Upper lobe of left lung (tissue), 6 donors: ENCODE data around the gene USP54. TPM values are rescaled to one million over a fixed set of nuclear protein-coding genes. Genes with fewer than 3 reads are reported as not detected.

Experiments
- ATAC-seq, 2 donors: fragments of 200-7000 bp; cut with Tn5 transposase; one replicate each; pipeline ENCODE4 v1.9.1; 2022; ENCODE audit warnings: mild to moderate bottlenecking in 2 of 2, moderate library complexity in 2 of 2; ENCODE audit not compliant: low FRiP score in 2 of 2
- DNase-seq, 2 donors: peaks; one replicate each; pipeline ENCODE4 v3.0.0-alpha.2; 2019 to 2020
- H3K27ac ChIP-seq, 4 donors: fragments of 200-600 bp; sonication (generic); one replicate each; pipeline ENCODE4 v1.5.1; 2016 to 2019
- H3K27me3 ChIP-seq, 4 donors: fragments of 200-600 bp; sonication (generic); one replicate each; pipeline ENCODE4 v1.5.1; 2017 to 2019
- H3K36me3 ChIP-seq, 4 donors: fragments of 200-600 bp; sonication (generic); one replicate each; pipeline ENCODE4 v1.5.1; 2016 to 2019
- H3K4me1 ChIP-seq, 4 donors: fragments of 200-600 bp; sonication (generic); one replicate each; pipeline ENCODE4 v1.5.1; 2018 to 2019
- H3K4me3 ChIP-seq, 4 donors: fragments of 200-600 bp; sonication (generic); one replicate each; pipeline ENCODE4 v1.5.1; 2017 to 2019; ENCODE audit warnings: mild to moderate bottlenecking in 2 of 4, moderate library complexity in 1 of 4
- H3K9me3 ChIP-seq, 4 donors: fragments of 200-600 bp; sonication (generic); one replicate each; pipeline ENCODE4 v1.5.1; 2018 to 2019
- CTCF ChIP-seq, 6 experiments: fragments of 450-650 bp in 4 of 6; fragments of 200-600 bp in 2 of 6; sonication (generic) in 2 of 6; IDR thresholded peaks; one replicate each; pipeline ENCODE4 v1.5.1; 2016 to 2019; ENCODE audit warnings: antibody characterized with exemption in 6 of 6
- EP300 ChIP-seq, 4 donors: sonication (generic); formaldehyde crosslinking; IDR thresholded peaks; one replicate each; pipeline ENCODE4 v1.5.1; 2017; ENCODE audit warnings: antibody characterized with exemption in 4 of 4, control low read depth in 2 of 4
- POLR2A ChIP-seq, 4 donors: fragments of 450-650 bp; IDR thresholded peaks; one replicate each; pipeline ENCODE4 v1.5.1; 2016 to 2017; ENCODE audit warnings: antibody characterized with exemption in 4 of 4, mild to moderate bottlenecking in 2 of 4
- POLR2AphosphoS5 ChIP-seq, 2 donors: sonication (generic); formaldehyde crosslinking; IDR thresholded peaks; one replicate each; pipeline ENCODE4 v1.5.1; 2017; ENCODE audit warnings: antibody characterized with exemption in 2 of 2
- WGBS, 2 donors: methylation state at CpG; one replicate each; pipeline ENCODE4 v1.1.5; 2017 to 2018; 5-methylcytosine and 5-hydroxymethylcytosine counted together
- total RNA-seq, 6 donors: library from RNA; depleted of rRNA in 4 of 6; stranded (reverse); fragments of >200 nt in 4 of 6; gene quantifications; one replicate each; pipeline versions ENCODE4 v1.1.0 to v1.2.1, GENCODE V29; 2016 to 2021
- donor health status: DM: no; HTN: no; CAD: no; lungs with moderate emphysema.
- donor health status: DM: no; HTN: yes; CAD: no; lungs with severe emphysema.

USP54 gene
- total RNA-seq, 6 donors from 2014 or later: 67.9 to 188 (median 120) TPM

GRCh38 chr10:73601486-73601921 is 10.4 kb upstream of the USP54 start:
- Histone ChIP-seq H3K27ac (peak overlapping the region; percentile 9 to 56 (median 54)), H3K9me3 (no peaks in the 10 kb centered on the region), H3K4me1 (peaks cover 0 to 4% (median 0%) of the 10 kb centered on the region in 4 donors), H3K27me3 (no peaks in the 10 kb centered on the region), H3K4me3 (no peak overlapping the region), H3K36me3 (no peaks in the 10 kb centered on the region)
- peak in 1 of 2 donors; percentile 82 for DNase-seq
- WGBS, 2 donors: 50 to 74% methylated on average over 3 of the region's 3 CpGs
- TF ChIP-seq POLR2A (IDR thresholded peaks at IDR 0.05) (peak in 1 of 4 donors; percentile 35), EP300 (IDR thresholded peaks at IDR 0.05) (peak in 1 of 4 donors; percentile 56), CTCF (IDR thresholded peaks at IDR 0.05) (no peak), POLR2AphosphoS5 (IDR thresholded peaks at IDR 0.05) (peak; percentile 22 to 64)
- ATAC-seq: peak; percentile 50 to 92

GRCh38 chr10:73597346-73597745 is 6.2 kb upstream of the USP54 start:
- H3K4me1 ChIP-seq: peaks cover 0 to 9% (median 2%) of the 10 kb centered on the region in 4 donors
- H3K36me3 ChIP-seq: no peaks in the 10 kb centered on the region
- ATAC-seq: no peak
- H3K27me3 ChIP-seq: no peaks in the 10 kb centered on the region
- DNase-seq: no peak
- H3K27ac ChIP-seq: no peak overlapping the region
- H3K9me3 ChIP-seq: no peaks in the 10 kb centered on the region
- TF ChIP-seq POLR2A (IDR thresholded peaks at IDR 0.05) (no peak), EP300 (IDR thresholded peaks at IDR 0.05) (no peak), POLR2AphosphoS5 (IDR thresholded peaks at IDR 0.05) (no peak), CTCF (IDR thresholded peaks at IDR 0.05) (no peak)
- H3K4me3 ChIP-seq: no peak overlapping the region
- 95 to 100% methylated on average over 1 of the region's 1 CpG for WGBS, 2 donors

- no peaks in the 10 kb centered on the region for H3K36me3 ChIP-seq
- DNase-seq: no peak
- TF ChIP-seq EP300 (IDR thresholded peaks at IDR 0.05) (no peak), POLR2AphosphoS5 (IDR thresholded peaks at IDR 0.05) (no peak), POLR2A (IDR thresholded peaks at IDR 0.05) (no peak), CTCF (IDR thresholded peaks at IDR 0.05) (no peak)
- no peak for ATAC-seq
- no peaks in the 10 kb centered on the region for H3K27me3 ChIP-seq
- peaks cover 15 to 38% (median 34%) of the 10 kb centered on the region in 4 donors for H3K4me1 ChIP-seq
- whole genome bisulfite sequencing, 2 donors: 71 to 73% methylated on average over 5 of the region's 5 CpGs
- no peak overlapping the region for H3K4me3 ChIP-seq
- no peaks in the 10 kb centered on the region for H3K9me3 ChIP-seq
- no peak overlapping the region for H3K27ac ChIP-seq
Measured at GRCh38 chr10:73593812-73594211, 2.7 kb upstream of the USP54 start.

GRCh38 chr10:73593110-73593509 is 2.0 kb upstream of the USP54 start:
- H3K36me3 ChIP-seq: no peaks in the 10 kb centered on the region
- H3K27me3 ChIP-seq: no peaks in the 10 kb centered on the region
- peak overlapping the region in 3 of 4 donors; percentile 81 to 89 (median 82) for H3K27ac ChIP-seq
- DNase-seq: no peak
- TF ChIP-seq POLR2AphosphoS5 (IDR thresholded peaks at IDR 0.05): no peak
- 96 to 99% methylated on average over 4 of the region's 4 CpGs for WGBS, 2 donors
- peaks cover 22 to 45% (median 35%) of the 10 kb centered on the region in 4 donors for H3K4me1 ChIP-seq
- no peak for ATAC-seq
- H3K9me3 ChIP-seq: no peaks in the 10 kb centered on the region
- no peak overlapping the region for H3K4me3 ChIP-seq

- WGBS, 2 donors: 24 to 28% methylated on average over 3 of the region's 3 CpGs
- peak; percentile 86 to 88 for ATAC-seq
- H3K4me1 ChIP-seq: peaks cover 30 to 53% (median 41%) of the 10 kb centered on the region in 4 donors
Measured at GRCh38 chr10:73591935-73592699, 975 bp upstream of the USP54 start.

More at GRCh38 chr10:73591935-73592699, 975 bp upstream of the USP54 start:
- TF ChIP-seq EP300 (IDR thresholded peaks at IDR 0.05) (peak in 1 of 4 donors; percentile 46), POLR2A (IDR thresholded peaks at IDR 0.05) (peak in 2 of 4 donors; percentile 54 to 65), CTCF (IDR thresholded peaks at IDR 0.05) (peak in 1 of 6 experiments; percentile 12), POLR2AphosphoS5 (IDR thresholded peaks at IDR 0.05) (peak in 1 of 2 donors; percentile 72)
- Histone ChIP-seq H3K27ac (peak overlapping the region; percentile 73 to 89 (median 82)), H3K4me3 (peak overlapping the region in 1 of 4 donors; percentile 24), H3K36me3 (no peaks in the 10 kb centered on the region), H3K27me3 (no peaks in the 10 kb centered on the region), H3K9me3 (no peaks in the 10 kb centered on the region)
- peak in 1 of 2 donors; percentile 90 for DNase-seq
